NCI-H748 treated with DMSO at 0.1 percent for 48 hours (cell line): ENCODE results near the gene PROKR2.

Experiments used
- DNase-seq: peaks from one replicate; lab custom pipeline; 2025; lab: John Stamatoyannopoulos, UW

PROKR2 gene

DNA sequence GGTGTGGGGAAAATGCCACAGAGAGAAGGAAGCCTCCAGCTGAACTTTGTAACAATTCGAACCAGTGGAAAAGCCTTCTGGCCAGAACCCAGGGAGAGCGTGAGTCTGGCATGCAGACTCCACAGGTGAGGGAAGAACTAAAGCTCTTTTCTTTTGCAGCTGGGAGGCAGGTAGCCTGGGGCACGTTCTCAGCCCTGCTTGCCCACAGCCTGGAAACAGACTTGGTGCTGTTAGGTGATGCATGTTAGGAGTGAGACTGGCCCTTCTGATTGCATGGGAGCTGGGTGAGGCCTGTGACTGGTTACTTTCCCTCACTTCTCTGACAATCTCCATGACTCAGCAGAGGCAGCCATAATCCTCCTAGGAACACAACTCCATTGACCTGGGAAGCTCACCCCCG is 34.2 kb downstream of the PROKR2 start:
- DNase-seq: no peak

DNA sequence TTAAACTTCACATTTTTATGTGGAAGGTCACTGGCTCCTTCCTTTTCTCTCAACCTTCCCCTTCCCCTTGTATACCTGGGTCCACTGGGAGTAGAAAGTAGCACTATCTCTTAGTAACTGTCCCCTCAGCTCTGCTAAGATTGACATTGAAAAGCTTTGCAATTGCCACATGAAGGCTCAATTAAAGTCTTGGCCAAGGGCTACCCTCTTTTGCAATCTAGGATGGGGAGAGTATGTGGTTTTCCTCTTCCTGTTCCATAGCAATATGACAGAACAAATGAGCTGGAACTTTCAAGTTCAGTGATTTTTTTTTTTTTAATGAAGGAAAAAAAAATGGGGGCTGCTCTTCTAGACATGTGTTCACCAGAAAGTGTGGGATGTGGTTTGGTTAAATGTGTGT is 37.1 kb downstream of the PROKR2 start:
- DNase-seq: no peak

DNA sequence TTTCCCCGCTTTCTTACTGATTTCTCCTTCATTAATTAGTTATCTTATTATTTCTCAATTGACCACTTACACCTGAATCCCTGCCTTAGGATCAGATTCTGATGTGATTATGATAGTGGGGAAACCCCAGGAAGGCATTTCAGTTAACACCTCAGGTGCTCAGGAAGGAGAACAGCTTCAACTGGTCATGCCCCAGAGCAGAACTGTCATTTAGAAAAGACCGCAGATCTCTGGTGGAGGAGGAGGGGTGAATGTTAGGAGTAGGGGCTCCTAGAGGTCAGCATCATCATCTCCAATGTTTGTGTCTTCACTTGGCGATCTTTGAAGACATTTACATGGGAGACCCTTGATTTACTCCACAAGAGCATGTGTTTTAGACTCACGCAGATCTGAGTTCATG is 44.5 kb downstream of the PROKR2 start:
- DNase-seq: no peak

DNA sequence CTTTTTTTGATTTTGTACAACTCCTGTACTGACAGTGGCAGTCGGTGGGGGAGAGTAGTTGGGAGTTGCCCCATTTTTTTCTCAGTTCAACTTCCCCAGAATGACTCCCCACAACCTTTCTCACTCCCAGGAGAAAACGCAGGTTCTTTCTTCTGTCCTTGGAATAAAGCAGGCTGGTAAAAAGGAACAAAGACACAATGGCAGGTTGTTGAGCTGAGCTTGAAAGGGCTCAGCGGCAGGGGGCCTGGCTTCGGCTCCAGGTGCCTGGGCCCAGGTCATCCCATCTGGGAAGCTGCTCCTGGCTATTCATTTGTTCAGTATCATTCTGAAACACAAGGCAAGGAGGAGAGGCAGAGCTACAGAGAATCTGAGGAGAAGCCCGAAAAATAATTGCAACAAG is 46.2 kb downstream of the PROKR2 start:
- DNase-seq: no peak

DNA sequence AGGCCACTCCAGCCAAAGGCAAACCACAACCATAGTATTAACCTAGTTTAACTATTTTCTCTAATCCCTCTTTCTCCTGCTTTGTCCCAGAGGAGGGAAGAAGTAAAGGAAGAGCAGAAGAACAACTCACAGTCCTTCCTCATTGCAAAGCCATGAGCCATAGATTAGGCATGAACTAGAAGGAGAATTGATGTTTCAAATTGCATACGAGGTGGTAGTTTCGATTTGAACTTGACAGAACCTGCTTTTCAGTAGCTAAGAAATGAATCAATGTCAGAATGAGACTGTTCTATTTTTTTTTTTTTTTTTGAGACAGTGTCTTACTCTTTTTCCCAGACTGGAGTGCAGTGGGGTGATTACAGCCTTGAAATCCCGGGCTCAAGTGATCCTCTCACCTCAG is 48.3 kb downstream of the PROKR2 start:
- no peak for DNase-seq

DNA sequence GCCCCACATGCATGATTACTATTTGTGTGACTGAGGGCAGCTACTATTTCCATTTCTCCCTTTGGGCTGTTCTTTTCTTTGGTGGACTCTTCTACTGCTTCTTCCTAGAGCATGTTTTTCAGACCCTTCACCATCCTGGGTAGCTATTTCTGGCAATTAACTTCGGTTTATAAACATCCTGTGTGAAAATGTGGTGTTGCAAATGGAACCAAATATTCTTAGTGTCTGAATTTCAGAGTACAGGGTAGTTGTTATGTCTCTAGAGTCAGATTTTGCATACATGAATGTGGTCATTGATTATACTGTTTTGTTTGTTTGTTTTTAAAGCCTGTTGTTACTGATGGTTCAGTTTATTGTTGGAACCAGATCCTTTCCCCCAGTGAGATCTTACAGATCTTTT is 49.7 kb downstream of the PROKR2 start:
- no peak for DNase-seq
